GM23338 (cell line): Measurements from ENCODE around the gene TMEM217. TPM values are rescaled to one million over a fixed set of nuclear protein-coding genes. Genes with fewer than 3 reads are reported as not detected.
A peak's percentile ranks its signal among the peaks of the same experiment; 100 is the strongest.

Experiments
- ATAC-seq: fragments of 200-7000 bp; cut with Tn5 transposase; 3 replicates; pipeline ENCODE4 v1.9.1; 2020
- DNase-seq: peaks from one replicate; pipeline ENCODE4 v3.0.0-alpha.2; 2015; ENCODE audit warnings: low spot score
- H2AFZ ChIP-seq: fragments of 200-600 bp; sonication (generic); 2 replicates; pipeline ENCODE4 v1.8.0; 2016; ENCODE audit warnings: antibody characterized with exemption, mild to moderate bottlenecking, moderate library complexity
- H3F3A ChIP-seq: fragments of 200-600 bp; sonication (generic); replicated peaks from 2 replicates; pipeline ENCODE4 v1.8.0; 2017; ENCODE audit warnings: antibody characterized with exemption, mixed run types, low read depth
- H3K27ac ChIP-seq: fragments of 200-600 bp; sonication (generic); 2 replicates; pipeline ENCODE4 v1.6.1; 2016; ENCODE audit warnings: low read depth
- H3K27me3 ChIP-seq: fragments of 200-600 bp; sonication (generic); 2 replicates; pipeline ENCODE4 v1.8.0; 2016; ENCODE audit warnings: mild to moderate bottlenecking, mixed run types, moderate library complexity; ENCODE audit not compliant: insufficient read depth
- H3K36me3 ChIP-seq: fragments of 200-600 bp; sonication (generic); 2 replicates; pipeline ENCODE4 v1.8.0; 2016; ENCODE audit warnings: mild to moderate bottlenecking; ENCODE audit not compliant: insufficient read depth
- H3K4me1 ChIP-seq: fragments of 200-600 bp; sonication (generic); 2 replicates; pipeline ENCODE4 v1.8.0; 2016; ENCODE audit warnings: mild to moderate bottlenecking, moderate library complexity; ENCODE audit not compliant: insufficient read depth
- H3K4me2 ChIP-seq: fragments of 200-600 bp; sonication (generic); 2 replicates; pipeline ENCODE4 v1.7.1; 2017; ENCODE audit warnings: mixed run types
- H3K4me3 ChIP-seq: fragments of 200-600 bp; sonication (generic); 2 replicates; pipeline ENCODE4 v1.6.1; 2016; ENCODE audit warnings: mixed run types
- H3K79me2 ChIP-seq: fragments of 200-600 bp; sonication (generic); replicated peaks from 2 replicates; pipeline ENCODE4 v1.8.0; 2017; ENCODE audit warnings: mild to moderate bottlenecking; ENCODE audit not compliant: insufficient read depth
- H3K9me2 ChIP-seq: fragments of 200-600 bp; sonication (generic); 2 replicates; pipeline ENCODE4 v1.8.0; 2017; ENCODE audit not compliant: insufficient read depth
- H4K20me1 ChIP-seq: fragments of 200-600 bp; sonication (generic); replicated peaks from 2 replicates; pipeline ENCODE4 v1.8.0; 2017; ENCODE audit warnings: mild to moderate bottlenecking; ENCODE audit not compliant: insufficient read depth
- H3K27ac Mint-ChIP-seq: 2 replicates; pipeline ENCODE4 v1.8.0; 2020; ENCODE audit warnings: inconsistent platforms, mild to moderate bottlenecking, moderate library complexity, mixed read lengths
- H3K27me3 Mint-ChIP-seq: 3 replicates; pipeline ENCODE4 v1.8.0; 2022; ENCODE audit warnings: low read depth, mild to moderate bottlenecking, moderate library complexity, mixed read lengths, inconsistent platforms; ENCODE audit not compliant: insufficient read depth, poor library complexity
- H3K36me3 Mint-ChIP-seq: 3 replicates; pipeline ENCODE4 v1.8.0; 2021; ENCODE audit warnings: low read depth, mild to moderate bottlenecking, inconsistent platforms, moderate library complexity, mixed read lengths
- H3K4me1 Mint-ChIP-seq: 3 replicates; pipeline ENCODE4 v1.8.0; 2020; ENCODE audit warnings: mild to moderate bottlenecking, inconsistent platforms, mixed read lengths
- H3K4me3 Mint-ChIP-seq: 3 replicates; pipeline ENCODE4 v1.8.0; 2021; ENCODE audit warnings: moderate library complexity, mild to moderate bottlenecking, inconsistent platforms, mixed read lengths
- H3K9me3 Mint-ChIP-seq: 3 replicates; pipeline ENCODE4 v1.8.0; 2020; ENCODE audit warnings: moderate library complexity, mild to moderate bottlenecking, inconsistent platforms, mixed read lengths
- ETS1 ChIP-seq: IDR thresholded peaks from 2 replicates; pipeline ENCODE4 v1.6.1; 2016; ENCODE audit warnings: antibody characterized with exemption
- JUNB ChIP-seq: IDR thresholded peaks from one replicate; pipeline ENCODE4 v1.6.1; 2016; ENCODE audit warnings: antibody characterized with exemption; ENCODE audit not compliant: unreplicated experiment
- POLR2AphosphoS5 ChIP-seq: IDR thresholded peaks from 2 replicates; pipeline ENCODE4 v1.6.1; 2016; ENCODE audit warnings: antibody characterized with exemption, low read depth
- ZNF114 ChIP-seq: fragments of 250-450 bp; sonication (Bioruptor Pico); IDR thresholded peaks from 2 replicates; pipeline ENCODE4 v1.5.0; 2020; ENCODE audit warnings: mild to moderate bottlenecking, moderate library complexity
- ZNF331 ChIP-seq: fragments of 250-450 bp; sonication (Bioruptor Pico); IDR thresholded peaks from 2 replicates; pipeline ENCODE4 v1.5.0; 2020; ENCODE audit warnings: low read depth, mild to moderate bottlenecking, moderate library complexity
- polyA plus RNA-seq: library from polyadenylated mRNA; unstranded; fragments of >200 nt; fragmentation: Nextera tagmentation; extraction: Ambion mirVana; gene quantifications from 2 replicates; pipeline ENCODE4 v1.2.1, GENCODE V29; 2016
- total RNA-seq: library from RNA; depleted of rRNA; stranded (reverse); fragments of >200 nt; shearing (Covaris generic); gene quantifications from 2 replicates; pipeline ENCODE4 v1.2.3, GENCODE V29; 2014
- TF ChIP-seq, protein P1 (sequence below): fragments of 250-450 bp; sonication (Bioruptor Pico); IDR thresholded peaks from 2 replicates; pipeline ENCODE4 v1.5.0; 2020; ENCODE audit warnings: mild to moderate bottlenecking, moderate library complexity

TMEM217 gene
- total and polyA plus RNA-seq, 2 experiments from 2014 or later: 1.3 TPM; not detected in 1

DNA sequence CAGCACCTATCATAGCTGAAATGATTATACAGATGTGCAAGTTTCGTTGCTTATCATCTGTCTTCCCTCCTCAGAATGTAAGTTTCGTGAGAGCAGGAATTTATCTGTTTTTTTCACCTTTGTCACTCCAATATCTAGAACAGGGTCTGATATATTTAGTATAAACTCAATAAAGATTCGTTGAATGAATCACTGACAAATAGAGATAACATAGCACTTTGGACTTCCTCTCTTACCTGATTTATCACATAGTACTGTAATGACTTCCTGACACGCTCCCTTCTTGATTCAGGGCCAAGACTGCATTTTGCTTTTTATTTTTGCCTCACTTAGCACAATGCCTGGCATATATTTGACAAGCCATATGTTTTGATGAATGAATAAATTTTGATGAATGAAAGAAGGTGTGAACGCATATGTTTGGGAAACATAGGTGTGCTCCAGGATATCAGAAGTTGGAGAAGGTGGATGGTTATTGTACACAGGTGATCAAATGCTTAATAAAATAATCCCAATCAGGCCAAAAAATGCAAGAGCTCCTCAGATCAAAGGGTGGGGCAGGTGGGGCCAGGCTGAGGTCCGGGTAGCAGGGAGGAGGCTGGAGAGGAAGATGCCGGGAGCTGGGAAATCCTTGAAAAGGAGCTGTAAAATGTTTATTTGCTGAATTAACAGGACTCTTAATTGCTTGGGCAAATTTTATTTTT is 55.0 kb downstream of the TMEM217 start:
- H3K4me2 ChIP-seq: no peak overlapping the region
- H2AFZ ChIP-seq: 0 out of 2 replicates have a peak overlapping the region, but pooled peaks have one; percentile 38
- H3K9me3 Mint-ChIP-seq: no peaks in the 10 kb centered on the region
- H3K4me3 Mint-ChIP-seq: no peak overlapping the region
- TF ChIP-seq, protein P1, sequence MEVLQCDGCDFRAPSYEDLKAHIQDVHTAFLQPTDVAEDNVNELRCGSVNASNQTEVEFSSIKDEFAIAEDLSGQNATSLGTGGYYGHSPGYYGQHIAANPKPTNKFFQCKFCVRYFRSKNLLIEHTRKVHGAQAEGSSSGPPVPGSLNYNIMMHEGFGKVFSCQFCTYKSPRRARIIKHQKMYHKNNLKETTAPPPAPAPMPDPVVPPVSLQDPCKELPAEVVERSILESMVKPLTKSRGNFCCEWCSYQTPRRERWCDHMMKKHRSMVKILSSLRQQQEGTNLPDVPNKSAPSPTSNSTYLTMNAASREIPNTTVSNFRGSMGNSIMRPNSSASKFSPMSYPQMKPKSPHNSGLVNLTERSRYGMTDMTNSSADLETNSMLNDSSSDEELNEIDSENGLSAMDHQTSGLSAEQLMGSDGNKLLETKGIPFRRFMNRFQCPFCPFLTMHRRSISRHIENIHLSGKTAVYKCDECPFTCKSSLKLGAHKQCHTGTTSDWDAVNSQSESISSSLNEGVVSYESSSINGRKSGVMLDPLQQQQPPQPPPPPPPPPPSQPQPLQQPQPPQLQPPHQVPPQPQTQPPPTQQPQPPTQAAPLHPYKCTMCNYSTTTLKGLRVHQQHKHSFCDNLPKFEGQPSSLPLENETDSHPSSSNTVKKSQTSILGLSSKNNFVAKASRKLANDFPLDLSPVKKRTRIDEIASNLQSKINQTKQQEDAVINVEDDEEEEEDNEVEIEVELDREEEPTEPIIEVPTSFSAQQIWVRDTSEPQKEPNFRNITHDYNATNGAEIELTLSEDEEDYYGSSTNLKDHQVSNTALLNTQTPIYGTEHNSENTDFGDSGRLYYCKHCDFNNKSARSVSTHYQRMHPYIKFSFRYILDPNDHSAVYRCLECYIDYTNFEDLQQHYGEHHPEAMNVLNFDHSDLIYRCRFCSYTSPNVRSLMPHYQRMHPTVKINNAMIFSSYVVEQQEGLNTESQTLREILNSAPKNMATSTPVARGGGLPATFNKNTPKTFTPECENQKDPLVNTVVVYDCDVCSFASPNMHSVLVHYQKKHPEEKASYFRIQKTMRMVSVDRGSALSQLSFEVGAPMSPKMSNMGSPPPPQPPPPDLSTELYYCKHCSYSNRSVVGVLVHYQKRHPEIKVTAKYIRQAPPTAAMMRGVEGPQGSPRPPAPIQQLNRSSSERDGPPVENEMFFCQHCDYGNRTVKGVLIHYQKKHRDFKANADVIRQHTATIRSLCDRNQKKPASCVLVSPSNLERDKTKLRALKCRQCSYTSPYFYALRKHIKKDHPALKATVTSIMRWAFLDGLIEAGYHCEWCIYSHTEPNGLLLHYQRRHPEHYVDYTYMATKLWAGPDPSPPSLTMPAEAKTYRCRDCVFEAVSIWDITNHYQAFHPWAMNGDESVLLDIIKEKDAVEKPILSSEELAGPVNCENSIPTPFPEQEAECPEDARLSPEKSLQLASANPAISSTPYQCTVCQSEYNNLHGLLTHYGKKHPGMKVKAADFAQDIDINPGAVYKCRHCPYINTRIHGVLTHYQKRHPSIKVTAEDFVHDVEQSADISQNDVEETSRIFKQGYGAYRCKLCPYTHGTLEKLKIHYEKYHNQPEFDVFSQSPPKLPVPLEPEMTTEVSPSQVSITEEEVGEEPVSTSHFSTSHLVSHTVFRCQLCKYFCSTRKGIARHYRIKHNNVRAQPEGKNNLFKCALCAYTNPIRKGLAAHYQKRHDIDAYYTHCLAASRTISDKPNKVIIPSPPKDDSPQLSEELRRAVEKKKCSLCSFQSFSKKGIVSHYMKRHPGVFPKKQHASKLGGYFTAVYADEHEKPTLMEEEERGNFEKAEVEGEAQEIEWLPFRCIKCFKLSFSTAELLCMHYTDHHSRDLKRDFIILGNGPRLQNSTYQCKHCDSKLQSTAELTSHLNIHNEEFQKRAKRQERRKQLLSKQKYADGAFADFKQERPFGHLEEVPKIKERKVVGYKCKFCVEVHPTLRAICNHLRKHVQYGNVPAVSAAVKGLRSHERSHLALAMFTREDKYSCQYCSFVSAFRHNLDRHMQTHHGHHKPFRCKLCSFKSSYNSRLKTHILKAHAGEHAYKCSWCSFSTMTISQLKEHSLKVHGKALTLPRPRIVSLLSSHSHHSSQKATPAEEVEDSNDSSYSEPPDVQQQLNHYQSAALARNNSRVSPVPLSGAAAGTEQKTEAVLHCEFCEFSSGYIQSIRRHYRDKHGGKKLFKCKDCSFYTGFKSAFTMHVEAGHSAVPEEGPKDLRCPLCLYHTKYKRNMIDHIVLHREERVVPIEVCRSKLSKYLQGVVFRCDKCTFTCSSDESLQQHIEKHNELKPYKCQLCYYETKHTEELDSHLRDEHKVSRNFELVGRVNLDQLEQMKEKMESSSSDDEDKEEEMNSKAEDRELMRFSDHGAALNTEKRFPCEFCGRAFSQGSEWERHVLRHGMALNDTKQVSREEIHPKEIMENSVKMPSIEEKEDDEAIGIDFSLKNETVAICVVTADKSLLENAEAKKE (CRISPR knock-in tag): no peak
- no peak for TF ChIP-seq ZNF114 (CRISPR knock-in tag)
- no peak for TF ChIP-seq JUNB
- no peaks in the 10 kb centered on the region for H4K20me1 ChIP-seq
- no peaks in the 10 kb centered on the region for H3K79me2 ChIP-seq
- peaks cover 3% of the 10 kb centered on the region for H3K4me1 Mint-ChIP-seq
- no peak overlapping the region for H3K27ac Mint-ChIP-seq
- H3K27ac ChIP-seq: no peak overlapping the region
- H3K36me3 ChIP-seq: no peaks in the 10 kb centered on the region
- no peaks in the 10 kb centered on the region for H3K36me3 Mint-ChIP-seq
- no peaks in the 10 kb centered on the region for H3K27me3 ChIP-seq
- H3K9me2 ChIP-seq: no peaks in the 10 kb centered on the region
- H3F3A ChIP-seq: no peaks in the 10 kb centered on the region; the same call in 1 of the 2 replicates
- DNase-seq: no peak
- H3K4me1 ChIP-seq: no peaks in the 10 kb centered on the region
- H3K27me3 Mint-ChIP-seq: peaks cover 3% of the 10 kb centered on the region
- no peak overlapping the region for H3K4me3 ChIP-seq
- no peak for ATAC-seq

GRCh38 chr6:37201726-37202125 is 56.2 kb downstream of the TMEM217 start:
- H4K20me1 ChIP-seq: no peaks in the 10 kb centered on the region
- no peak overlapping the region for H3K4me3 ChIP-seq
- H3K27ac ChIP-seq: no peak overlapping the region
- H3K27me3 ChIP-seq: no peaks in the 10 kb centered on the region
- no peak overlapping the region for H3K27ac Mint-ChIP-seq
- TF ChIP-seq POLR2AphosphoS5: no peak
- no peak for TF ChIP-seq ETS1
- no peak for TF ChIP-seq JUNB
- TF ChIP-seq ZNF331 (CRISPR knock-in tag): no peak
- H3K4me2 ChIP-seq: no peak overlapping the region
- no peaks in the 10 kb centered on the region for H3F3A ChIP-seq
- no peak overlapping the region for H2AFZ ChIP-seq
- no peaks in the 10 kb centered on the region for H3K9me3 Mint-ChIP-seq
- DNase-seq (no peak), ATAC-seq (no peak)
- no peak overlapping the region for H3K4me3 Mint-ChIP-seq
- no peaks in the 10 kb centered on the region for H3K36me3 ChIP-seq
- H3K27me3 Mint-ChIP-seq: peaks cover 3% of the 10 kb centered on the region
- no peaks in the 10 kb centered on the region for H3K9me2 ChIP-seq
- H3K36me3 Mint-ChIP-seq: no peaks in the 10 kb centered on the region
- H3K4me1 ChIP-seq: no peaks in the 10 kb centered on the region
- H3K4me1 Mint-ChIP-seq: peaks cover 3% of the 10 kb centered on the region; the same call in 1 of the 3 replicates
- H3K79me2 ChIP-seq: no peaks in the 10 kb centered on the region
